ENCODE results near the gene LGR5.
"Not testable (repeated sequence)": the region's sequence is repeated elsewhere in the genome, so short reads cannot be mapped to it uniquely, and the experiment has no call there.

The LGR5 gene

GRCh38 chr12:71477609-71478008, 38.0 kb downstream of the LGR5 start:
- no peak for DNase-seq

GRCh38 chr12:71478270-71478669, 38.7 kb downstream of the LGR5 start:
- DNase-seq, result no peak

GRCh38 chr12:71484272-71484905, 44.8 kb downstream of the LGR5 start:
- DNase-seq, result no peak

- DNase-seq, result not testable (repeated sequence)
These were observed 51.2 kb downstream of the LGR5 start for GRCh38 chr12:71490844-71491243.

- DNase-seq, result no peak
These were observed 53.0 kb downstream of the LGR5 start for GRCh38 chr12:71492604-71493003.

- no peak for DNase-seq
These were observed 60.2 kb downstream of the LGR5 start for GRCh38 chr12:71499834-71500233.

- DNase-seq, result no peak
These were observed 64.2 kb downstream of the LGR5 start for GRCh38 chr12:71503579-71504391.

- no peak for DNase-seq
These were observed 64.9 kb downstream of the LGR5 start for GRCh38 chr12:71504476-71504875.

GRCh38 chr12:71509705-71510104, 70.1 kb downstream of the LGR5 start:
- DNase-seq, result no peak

GRCh38 chr12:71517145-71517846, 77.7 kb downstream of the LGR5 start:
- no peak for DNase-seq

- no peak for DNase-seq
These were observed 81.5 kb downstream of the LGR5 start for GRCh38 chr12:71521125-71521524.

- no peak for DNase-seq
These were observed 85.0 kb downstream of the LGR5 start for GRCh38 chr12:71524626-71525025.

- DNase-seq, result no peak
These were observed 94.1 kb downstream of the LGR5 start for GRCh38 chr12:71533703-71534102.

GRCh38 chr12:71536279-71536938, 96.8 kb downstream of the LGR5 start:
- DNase-seq, result no peak

GRCh38 chr12:71536939-71537622, 97.5 kb downstream of the LGR5 start:
- no peak for DNase-seq

- DNase-seq, result no peak
These were observed 99.2 kb downstream of the LGR5 start for GRCh38 chr12:71538807-71539206.

GRCh38 chr12:71541583-71541982, 102.0 kb downstream of the LGR5 start:
- DNase-seq, result no peak

GRCh38 chr12:71546322-71546861, 106.8 kb downstream of the LGR5 start:
- no peak for DNase-seq

GRCh38 chr12:71548893-71549292, 109.3 kb downstream of the LGR5 start:
- no peak for DNase-seq

GRCh38 chr12:71551529-71551928, 111.9 kb downstream of the LGR5 start:
- DNase-seq, result no peak

- no peak for DNase-seq
These were observed 113.3 kb downstream of the LGR5 start for GRCh38 chr12:71552728-71553501.

GRCh38 chr12:71555191-71555590, 115.6 kb downstream of the LGR5 start:
- no peak for DNase-seq

Measured in CD4-positive, alpha-beta T cell treated with Interferon alpha-2 for 1 hour (primary cell).